WI38 (cell line): ENCODE measurements around the gene CLCN4.

ENCODE experiments used
- H3K4me3 ChIP-seq: 2 replicates; pipeline ENCODE4 v1.5.1; 2011; ENCODE audit warnings: low read depth, mild to moderate bottlenecking, control low read depth, low read length
- CTCF ChIP-seq: IDR thresholded peaks from 2 replicates; pipeline ENCODE4 v1.5.1; 2012; ENCODE audit warnings: low read depth, mild to moderate bottlenecking, control low read depth, low read length

Gene CLCN4

GRCh38 chrX:10178866-10179463, 22.2 kb downstream of the CLCN4 start:
- no peak for TF ChIP-seq CTCF
- H3K4me3 ChIP-seq, result no peak overlapping the region

- no peak for TF ChIP-seq CTCF
- no peak overlapping the region for H3K4me3 ChIP-seq
Measured at GRCh38 chrX:10183760-10184159, 27.0 kb downstream of the CLCN4 start.

- no peak overlapping the region for H3K4me3 ChIP-seq
- TF ChIP-seq CTCF, result no peak
Measured at GRCh38 chrX:10184411-10184810, 27.6 kb downstream of the CLCN4 start.

GRCh38 chrX:10186355-10186754, 29.6 kb downstream of the CLCN4 start:
- no peak overlapping the region for H3K4me3 ChIP-seq
- no peak for TF ChIP-seq CTCF

GRCh38 chrX:10187421-10187820, 30.6 kb downstream of the CLCN4 start:
- TF ChIP-seq CTCF, result no peak
- no peak overlapping the region for H3K4me3 ChIP-seq

- no peak overlapping the region for H3K4me3 ChIP-seq
- peak; percentile 71 for TF ChIP-seq CTCF
Measured at GRCh38 chrX:10189317-10190268, 32.8 kb downstream of the CLCN4 start.

GRCh38 chrX:10190367-10190766, 33.6 kb downstream of the CLCN4 start:
- no peak overlapping the region for H3K4me3 ChIP-seq
- TF ChIP-seq CTCF, result peak; percentile 31; the same call in 1 of the 2 replicates
